EH (cell line): ENCODE data around the gene FRMD8.
"Not testable (repeated sequence)": the region's sequence is repeated elsewhere in the genome, so short reads cannot be mapped to it uniquely, and the experiment has no call there.

ENCODE experiments used
- DNase-seq: peaks from one replicate; pipeline ENCODE4 v3.0.0-alpha.2; 2015; ENCODE audit warnings: low read depth

The FRMD8 gene

GRCh38 chr11:65393513-65394079 is 7.2 kb downstream of the FRMD8 start:
- DNase-seq, result no peak

- DNase-seq, result no peak
Measured at GRCh38 chr11:65394125-65394536, 7.7 kb downstream of the FRMD8 start.

GRCh38 chr11:65395961-65396530 is 9.6 kb downstream of the FRMD8 start:
- DNase-seq, result no peak

GRCh38 chr11:65396769-65397745 is 10.6 kb downstream of the FRMD8 start:
- no peak for DNase-seq

GRCh38 chr11:65398362-65398910 is 12.0 kb downstream of the FRMD8 start:
- no peak for DNase-seq

GRCh38 chr11:65399249-65399648 is 12.8 kb downstream of the FRMD8 start:
- DNase-seq, result no peak

GRCh38 chr11:65399845-65400244 is 13.4 kb downstream of the FRMD8 start:
- no peak for DNase-seq

- DNase-seq, result no peak
Measured at GRCh38 chr11:65400307-65401072, 14.1 kb downstream of the FRMD8 start.

GRCh38 chr11:65401073-65401802 is 14.8 kb downstream of the FRMD8 start:
- no peak for DNase-seq

GRCh38 chr11:65401803-65402248 is 15.4 kb downstream of the FRMD8 start:
- DNase-seq, result no peak

- no peak for DNase-seq
Measured at GRCh38 chr11:65402790-65403189, 16.4 kb downstream of the FRMD8 start.

GRCh38 chr11:65403607-65404121 is 17.2 kb downstream of the FRMD8 start:
- no peak for DNase-seq

GRCh38 chr11:65404210-65404609 is 17.8 kb downstream of the FRMD8 start:
- DNase-seq, result no peak

- DNase-seq, result no peak
Measured at GRCh38 chr11:65404638-65405339, 18.4 kb downstream of the FRMD8 start.

- DNase-seq, result no peak
Measured at GRCh38 chr11:65410936-65411680, 24.7 kb downstream of the FRMD8 start.

GRCh38 chr11:65411681-65412070 is 25.2 kb downstream of the FRMD8 start:
- no peak for DNase-seq

- DNase-seq, result no peak
Measured at GRCh38 chr11:65412271-65413076, 26.0 kb downstream of the FRMD8 start.

GRCh38 chr11:65413077-65413664 is 26.7 kb downstream of the FRMD8 start:
- not testable (repeated sequence) for DNase-seq
